Mucosa of rectum (tissue), 2 donors: ENCODE data around the gene PACS2.
"Not testable (repeated sequence)": the region's sequence is repeated elsewhere in the genome, so short reads cannot be mapped to it uniquely, and the experiment has no call there.

Experiments
- H3K27ac ChIP-seq, 2 donors: one replicate each; pipeline ENCODE4 v1.7.0; 2013; ENCODE audit warnings: inconsistent platforms in 2 of 2, low read depth in 2 of 2, low read length in 2 of 2
- H3K27me3 ChIP-seq, 2 donors: one replicate each; pipeline ENCODE4 v1.7.0; 2013; ENCODE audit warnings: low read length in 2 of 2; ENCODE audit not compliant: control insufficient read depth in 2 of 2, insufficient read depth in 2 of 2
- H3K36me3 ChIP-seq, 2 donors: one replicate each; pipeline ENCODE4 v1.7.0; 2013; ENCODE audit warnings: low read length in 2 of 2; ENCODE audit not compliant: control insufficient read depth in 2 of 2, insufficient read depth in 2 of 2
- H3K4me1 ChIP-seq, 2 donors: one replicate each; pipeline ENCODE4 v1.7.0; 2013; ENCODE audit warnings: low read length in 2 of 2, mild to moderate bottlenecking in 1 of 2; ENCODE audit not compliant: control insufficient read depth in 2 of 2, insufficient read depth in 2 of 2
- H3K4me3 ChIP-seq, 2 donors: one replicate each; pipeline ENCODE4 v1.7.0; 2013; ENCODE audit warnings: low read length in 2 of 2
- H3K9ac ChIP-seq, 2 donors: one replicate each; pipeline ENCODE4 v1.7.0; 2013; ENCODE audit warnings: low read length in 2 of 2, low read depth in 1 of 2, mild to moderate bottlenecking in 1 of 2
- H3K9me3 ChIP-seq, 2 donors: one replicate each; pipeline ENCODE4 v1.7.0; 2013; ENCODE audit warnings: low read length in 2 of 2; ENCODE audit not compliant: control insufficient read depth in 2 of 2
- donor health status: healthy.
- donor health status: Normal muscosa, but diverticular disease.

PACS2 gene

GRCh38 chr14:105277448-105277847 lies 37.1 kb upstream of the PACS2 start:
- H3K4me3 ChIP-seq, H3K27ac ChIP-seq, H3K36me3 ChIP-seq, H3K9ac ChIP-seq, H3K27me3 ChIP-seq, H3K9me3 ChIP-seq, H3K4me1 ChIP-seq: not testable (repeated sequence)

GRCh38 chr14:105279642-105280361 lies 34.7 kb upstream of the PACS2 start:
- no peak overlapping the region for H3K27ac ChIP-seq
- H3K4me3 ChIP-seq, result no peak overlapping the region
- H3K4me1 ChIP-seq, result peaks cover 0 to 3% of the 10 kb centered on the region in 2 donors
- H3K27me3 ChIP-seq, result no peaks in the 10 kb centered on the region
- no peaks in the 10 kb centered on the region for H3K36me3 ChIP-seq
- no peak overlapping the region for H3K9ac ChIP-seq
- H3K9me3 ChIP-seq, result no peaks in the 10 kb centered on the region

GRCh38 chr14:105280525-105280924 lies 34.0 kb upstream of the PACS2 start:
- Histone ChIP-seq H3K9ac (no peak overlapping the region), H3K4me3 (no peak overlapping the region), H3K4me1 (peaks cover 0 to 3% of the 10 kb centered on the region in 2 donors)

GRCh38 chr14:105281371-105282097 lies 33.0 kb upstream of the PACS2 start:
- Histone ChIP-seq H3K9ac (no peak overlapping the region), H3K27me3 (no peaks in the 10 kb centered on the region), H3K27ac (no peak overlapping the region), H3K4me1 (peaks cover 0 to 3% of the 10 kb centered on the region in 2 donors), H3K36me3 (peaks cover 0 to 5% of the 10 kb centered on the region in 2 donors), H3K4me3 (no peak overlapping the region), H3K9me3 (no peaks in the 10 kb centered on the region)

More at GRCh38 chr14:105280525-105280924, 34.0 kb upstream of the PACS2 start:
- H3K36me3 ChIP-seq, result peaks cover 0 to 5% of the 10 kb centered on the region in 2 donors
- no peaks in the 10 kb centered on the region for H3K9me3 ChIP-seq
- no peaks in the 10 kb centered on the region for H3K27me3 ChIP-seq
- H3K27ac ChIP-seq, result no peak overlapping the region

- peaks cover 0 to 5% of the 10 kb centered on the region in 2 donors for H3K36me3 ChIP-seq
- peaks cover 0 to 3% of the 10 kb centered on the region in 2 donors for H3K4me1 ChIP-seq
- no peak overlapping the region for H3K27ac ChIP-seq
- no peaks in the 10 kb centered on the region for H3K27me3 ChIP-seq
- no peak overlapping the region for H3K4me3 ChIP-seq
- no peak overlapping the region for H3K9ac ChIP-seq
- no peaks in the 10 kb centered on the region for H3K9me3 ChIP-seq
Measured at GRCh38 chr14:105282098-105282725, 32.3 kb upstream of the PACS2 start.

- H3K9ac ChIP-seq, result no peak overlapping the region
- H3K4me1 ChIP-seq, result peaks cover 0 to 3% of the 10 kb centered on the region in 2 donors
- H3K27me3 ChIP-seq, result no peaks in the 10 kb centered on the region
- no peak overlapping the region for H3K27ac ChIP-seq
- H3K4me3 ChIP-seq, result no peak overlapping the region
- H3K36me3 ChIP-seq, result peaks cover 0 to 5% of the 10 kb centered on the region in 2 donors
- no peaks in the 10 kb centered on the region for H3K9me3 ChIP-seq
Measured at GRCh38 chr14:105283028-105283427, 31.5 kb upstream of the PACS2 start.

GRCh38 chr14:105283899-105284298 lies 30.6 kb upstream of the PACS2 start:
- Histone ChIP-seq H3K4me3 (no peak overlapping the region), H3K4me1 (peaks cover 0 to 3% of the 10 kb centered on the region in 2 donors), H3K36me3 (peaks cover 0 to 5% of the 10 kb centered on the region in 2 donors), H3K27me3 (no peaks in the 10 kb centered on the region), H3K9ac (no peak overlapping the region), H3K9me3 (no peaks in the 10 kb centered on the region), H3K27ac (no peak overlapping the region)

GRCh38 chr14:105285174-105285573 lies 29.4 kb upstream of the PACS2 start:
- no peak overlapping the region for H3K27ac ChIP-seq
- H3K4me1 ChIP-seq, result peaks cover 0 to 3% of the 10 kb centered on the region in 2 donors
- H3K4me3 ChIP-seq, result no peak overlapping the region

GRCh38 chr14:105286759-105287144 lies 27.8 kb upstream of the PACS2 start:
- no peak overlapping the region for H3K9ac ChIP-seq
- H3K27ac ChIP-seq, result no peak overlapping the region
- H3K4me3 ChIP-seq, result no peak overlapping the region

More at GRCh38 chr14:105285174-105285573, 29.4 kb upstream of the PACS2 start:
- no peaks in the 10 kb centered on the region for H3K9me3 ChIP-seq
- no peaks in the 10 kb centered on the region for H3K27me3 ChIP-seq
- H3K9ac ChIP-seq, result no peak overlapping the region
- H3K36me3 ChIP-seq, result peaks cover 0 to 5% of the 10 kb centered on the region in 2 donors

More at GRCh38 chr14:105286759-105287144, 27.8 kb upstream of the PACS2 start:
- H3K27me3 ChIP-seq, result no peaks in the 10 kb centered on the region
- no peaks in the 10 kb centered on the region for H3K9me3 ChIP-seq
- peaks cover 0 to 5% of the 10 kb centered on the region in 2 donors for H3K36me3 ChIP-seq
- no peaks in the 10 kb centered on the region for H3K4me1 ChIP-seq
